Right forelimb (tissue), 1 donor: Measurements from ENCODE around the gene BNC2.
A peak's percentile ranks its signal among the peaks of the same experiment; 100 is the strongest.

ENCODE experiments used
- DNase-seq: peaks from one replicate; pipeline ENCODE4 v3.0.0-alpha.2; 2018

BNC2 gene

DNA sequence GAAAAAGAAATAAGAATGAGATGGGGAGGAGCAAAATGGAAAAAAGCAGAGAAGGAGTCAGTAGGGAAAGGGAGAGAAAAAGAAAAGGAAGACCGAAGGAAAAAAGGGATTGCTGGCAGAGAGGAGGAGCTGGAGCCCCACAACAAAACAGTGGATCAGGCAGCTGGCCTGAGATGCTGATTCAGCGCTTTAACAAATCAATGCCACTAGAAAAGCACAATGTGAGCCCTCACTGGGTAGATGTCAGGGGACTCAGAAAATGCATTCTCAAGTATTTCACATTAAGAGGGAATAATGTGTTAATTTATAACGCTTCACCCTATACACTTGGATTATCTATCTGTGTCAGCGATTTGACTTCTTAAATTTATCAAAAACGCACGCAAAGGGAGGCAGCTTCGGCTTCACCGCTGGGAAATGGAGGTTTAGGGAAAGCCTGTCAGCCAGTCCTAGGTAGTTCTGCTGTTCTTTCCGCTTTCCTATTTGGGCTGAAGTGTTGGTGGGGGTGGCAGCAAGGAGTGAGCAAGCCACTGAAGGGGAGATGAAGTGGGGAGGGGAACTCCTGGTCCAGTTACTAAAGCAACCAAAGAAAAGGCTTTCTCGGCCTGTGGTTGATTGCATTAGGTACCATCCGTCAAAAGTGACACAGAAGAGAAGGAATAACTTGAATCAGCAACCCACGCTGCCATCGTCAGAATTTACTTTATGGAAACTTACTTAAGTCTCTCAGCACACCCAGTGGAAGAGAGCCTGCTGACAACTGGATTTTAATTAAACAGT is 161.6 kb downstream of the BNC2 start:
- DNase-seq: no peak

DNA sequence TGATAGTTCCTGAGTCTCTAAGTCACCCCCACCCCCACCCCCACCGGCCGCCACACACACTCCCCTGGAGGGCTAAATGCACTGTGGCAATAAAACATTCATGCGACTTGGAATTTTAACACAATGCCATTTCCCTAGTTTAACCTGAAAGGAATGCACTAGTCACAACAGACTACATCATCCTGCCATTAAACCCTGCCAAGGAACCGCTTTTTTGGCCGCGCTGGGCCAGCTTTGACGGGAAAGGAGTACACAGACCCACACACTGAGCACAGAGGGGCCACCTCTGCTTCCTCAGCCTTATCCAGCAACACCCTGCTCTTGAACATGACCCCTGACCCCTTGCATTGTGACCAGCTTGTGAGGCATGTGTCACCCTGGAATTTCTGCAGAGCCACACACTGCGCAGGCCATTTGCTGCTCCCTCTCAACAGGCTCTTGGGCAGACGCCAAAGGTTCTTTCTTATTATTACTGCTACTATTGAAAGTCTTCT is 165.3 kb downstream of the BNC2 start:
- DNase-seq: peak; percentile 87

DNA sequence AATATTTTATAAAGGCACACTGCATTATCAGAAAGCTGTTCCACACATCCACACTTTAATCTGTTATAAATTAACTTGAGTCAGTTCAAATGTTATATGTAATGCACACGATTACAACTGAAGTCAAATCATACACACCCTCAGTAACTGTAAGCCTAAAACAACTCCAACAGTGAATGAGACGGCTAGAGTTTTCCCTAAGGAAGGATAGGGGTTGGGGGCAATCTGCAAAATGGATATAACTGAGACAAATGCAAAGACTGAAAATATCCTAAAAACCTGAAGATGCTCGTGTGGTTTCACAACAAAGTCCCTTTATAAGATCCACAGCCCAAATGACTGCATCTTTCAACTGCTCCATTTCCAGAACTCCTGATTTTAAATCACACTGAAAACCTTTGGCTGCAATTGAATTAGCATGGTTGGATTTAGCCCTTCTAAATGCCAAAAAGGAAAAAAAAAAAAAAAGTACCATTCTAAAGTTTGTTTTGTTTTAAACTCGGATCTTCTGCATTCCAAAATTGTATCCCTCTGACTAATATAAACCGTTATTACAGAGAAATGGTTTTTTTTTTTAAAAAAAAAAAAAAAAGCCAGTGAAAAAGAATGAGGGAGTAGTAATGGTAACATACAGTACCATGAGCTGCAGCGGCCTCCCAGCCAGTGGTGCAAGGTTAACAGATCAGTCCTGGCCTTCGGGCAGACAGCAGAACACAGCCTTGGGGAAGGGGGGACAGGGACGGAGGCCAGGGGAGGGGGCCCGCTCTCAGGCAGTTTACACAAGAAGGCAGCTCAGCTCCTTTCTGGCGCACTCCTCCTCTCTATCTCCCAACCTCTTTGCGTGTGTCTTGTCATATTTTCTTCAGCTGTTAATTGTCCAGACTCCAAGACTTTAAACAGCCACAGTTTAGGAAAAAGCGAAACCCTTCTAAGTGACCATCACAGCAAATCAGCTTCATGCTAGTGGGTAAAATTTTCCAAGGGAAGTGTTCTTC is 166.1 kb downstream of the BNC2 start:
- DNase-seq: peak; percentile 73

DNA sequence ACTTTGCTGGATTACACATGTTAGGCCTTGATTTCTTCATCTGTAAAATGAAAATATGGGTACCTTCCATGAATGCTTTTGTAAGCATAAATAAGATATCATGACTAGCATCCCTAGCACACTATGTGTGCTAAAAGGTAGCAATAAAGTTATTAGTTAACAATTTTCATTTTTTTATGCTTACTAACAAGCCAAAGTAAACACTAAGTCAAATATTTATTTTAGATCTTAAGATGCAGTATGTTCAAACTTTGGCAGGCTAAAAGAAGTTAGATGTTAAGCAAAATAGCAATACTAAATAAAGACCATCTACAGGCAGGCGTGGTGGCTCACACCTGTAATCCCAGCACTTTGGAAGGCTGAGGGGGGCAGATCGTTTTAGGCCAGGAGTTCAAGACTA is 169.1 kb downstream of the BNC2 start:
- no peak for DNase-seq

DNA sequence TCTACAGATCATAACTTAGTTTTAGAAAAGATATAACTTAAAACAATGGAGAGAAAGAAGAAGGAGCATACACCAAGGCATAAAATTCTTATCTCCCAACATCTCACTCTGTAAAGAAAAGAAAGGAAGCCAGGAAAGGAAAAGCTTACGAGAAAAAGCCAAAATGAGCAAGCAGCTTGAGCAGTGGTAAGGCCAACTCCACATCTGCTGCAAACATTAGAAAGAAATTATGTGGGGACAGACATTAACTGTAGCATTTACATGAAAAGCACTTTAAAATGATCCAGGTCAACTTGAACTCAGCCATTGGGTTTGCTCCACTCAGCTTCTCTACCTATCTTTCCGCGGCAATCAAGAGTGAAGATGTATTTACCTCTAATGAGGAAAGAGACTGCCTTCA is 176.9 kb downstream of the BNC2 start:
- DNase-seq: no peak

DNA sequence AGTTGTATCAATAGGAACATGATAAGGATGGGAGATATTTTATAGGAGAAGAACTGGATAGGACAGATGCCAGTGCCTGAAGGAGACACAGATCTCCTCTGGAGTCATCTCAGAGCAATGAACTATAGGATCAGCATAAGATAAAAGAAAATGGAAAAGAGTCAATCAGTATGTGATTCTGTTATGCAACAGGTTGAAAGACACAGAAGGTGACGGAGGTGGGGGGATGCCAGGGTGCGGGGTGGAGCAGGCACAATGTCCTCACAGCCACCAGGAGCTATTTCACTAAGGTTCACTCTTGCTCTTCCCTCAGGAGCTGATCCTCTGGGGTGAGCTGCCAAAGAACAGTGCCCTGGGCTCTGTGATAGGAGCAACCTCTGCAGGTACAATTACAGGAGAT is 179.8 kb downstream of the BNC2 start:
- no peak for DNase-seq

- no peak for DNase-seq
Measured at GRCh38 chr9:16690205-16690604, 180.3 kb downstream of the BNC2 start.

DNA sequence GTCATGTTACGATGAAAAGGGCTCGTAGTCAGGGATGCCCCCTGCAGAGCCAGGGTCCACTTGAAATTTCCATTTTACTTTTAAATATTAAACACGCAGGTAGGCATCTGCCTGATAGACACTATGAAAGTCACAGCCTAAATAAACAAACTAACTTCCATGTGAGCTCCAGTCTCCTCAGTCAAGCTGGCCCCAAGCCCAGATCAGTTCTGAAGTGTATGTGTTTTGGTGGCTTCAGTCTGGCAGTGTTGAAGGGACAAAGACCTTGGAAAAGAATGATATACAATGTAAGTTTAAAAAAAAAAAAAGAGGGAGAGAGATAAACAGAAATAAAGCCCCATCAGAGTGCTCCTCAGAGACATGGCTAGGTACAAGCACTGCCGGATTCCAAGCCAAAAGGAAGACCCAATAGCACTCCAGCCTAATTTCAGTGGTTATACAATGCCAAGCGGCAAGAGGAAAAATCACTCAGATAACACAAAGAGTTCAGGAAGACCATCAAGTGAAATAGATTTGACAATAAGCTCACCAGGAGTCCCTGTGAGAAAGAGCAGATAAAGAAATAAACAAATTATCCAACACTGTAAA is 181.0 kb downstream of the BNC2 start:
- no peak for DNase-seq

- DNase-seq: no peak
Measured at GRCh38 chr9:16688814-16689213, 181.7 kb downstream of the BNC2 start.

- DNase-seq: no peak
Measured at GRCh38 chr9:16687678-16688369, 182.6 kb downstream of the BNC2 start.

GRCh38 chr9:16683326-16683725 is 187.1 kb downstream of the BNC2 start:
- DNase-seq: no peak

DNA sequence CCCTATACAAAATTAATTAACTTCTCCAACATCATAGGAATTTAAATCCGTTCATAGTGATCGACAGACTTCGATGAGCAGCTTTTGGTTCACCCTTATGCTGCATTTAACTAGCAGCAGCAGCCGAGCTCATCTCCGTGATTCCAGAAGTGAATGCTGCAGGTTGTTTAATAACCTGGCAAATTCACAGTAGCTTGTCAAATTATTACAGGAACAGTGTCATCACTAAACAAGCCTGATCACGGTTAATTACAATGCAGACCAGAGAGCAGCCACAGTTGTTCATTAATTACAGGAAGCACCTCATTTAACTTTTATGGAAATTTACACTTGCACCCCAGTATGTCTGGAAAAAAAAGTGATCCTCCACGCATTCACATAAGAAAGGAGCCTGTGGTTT is 188.2 kb downstream of the BNC2 start:
- DNase-seq: no peak

DNA sequence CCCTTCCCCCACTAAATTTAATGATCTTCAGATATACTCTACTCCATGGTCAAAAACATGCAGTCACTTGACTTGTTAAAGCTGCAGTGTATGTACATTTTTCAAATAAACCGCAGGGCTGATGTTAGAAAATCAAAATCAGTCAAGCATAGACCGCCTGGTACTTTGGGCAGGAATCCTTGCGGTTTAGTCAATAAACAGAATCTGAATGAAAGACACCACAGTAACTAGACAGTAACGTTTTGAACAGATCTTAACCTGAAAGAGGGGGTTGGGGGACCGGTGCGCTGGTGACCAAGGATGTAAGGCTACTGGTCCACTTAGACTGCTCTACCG is 188.8 kb downstream of the BNC2 start:
- DNase-seq: no peak

GRCh38 chr9:16680975-16681651 is 189.4 kb downstream of the BNC2 start:
- peak; percentile 53 for DNase-seq

DNA sequence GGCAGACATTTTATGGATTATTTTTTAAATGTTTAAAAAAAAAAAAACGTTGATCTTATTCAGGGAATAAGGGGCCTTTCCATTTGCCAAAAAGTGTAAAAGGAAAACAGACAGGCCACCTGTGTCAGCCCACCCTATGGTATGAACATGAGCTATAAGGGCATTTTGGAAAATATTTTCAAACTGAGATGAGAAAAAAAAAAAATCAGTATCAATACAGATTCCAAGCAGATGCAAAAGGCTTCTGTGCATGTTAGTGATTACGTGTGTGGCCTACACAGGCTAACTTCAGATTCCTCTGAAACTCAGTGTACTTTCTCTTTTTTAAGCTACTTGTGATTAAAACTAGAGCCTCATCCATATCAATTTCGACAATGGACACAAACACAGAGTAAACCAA is 189.9 kb downstream of the BNC2 start:
- no peak for DNase-seq

GRCh38 chr9:16679327-16679821 is 191.1 kb downstream of the BNC2 start:
- DNase-seq: peak; percentile 51

DNA sequence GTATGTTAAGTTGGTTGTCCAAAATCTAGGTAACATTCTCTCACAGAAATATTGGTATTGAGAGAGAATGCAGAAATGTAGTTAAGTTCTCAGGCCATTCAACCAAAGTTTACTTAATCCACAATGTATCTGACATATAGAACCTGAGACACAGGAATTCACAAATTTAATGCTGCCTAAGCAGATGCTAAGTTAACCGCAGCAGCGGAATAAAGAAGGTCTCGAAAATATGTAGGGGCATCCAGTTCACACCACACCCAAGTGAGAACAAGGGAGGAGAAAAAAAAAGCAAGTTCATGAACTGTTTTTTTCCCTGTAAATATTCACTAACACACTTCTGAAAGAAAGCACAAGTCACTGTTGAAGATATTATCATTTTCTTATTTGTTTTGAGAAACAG is 194.0 kb downstream of the BNC2 start:
- DNase-seq: no peak

GRCh38 chr9:16675131-16675530 is 195.3 kb downstream of the BNC2 start:
- no peak for DNase-seq

DNA sequence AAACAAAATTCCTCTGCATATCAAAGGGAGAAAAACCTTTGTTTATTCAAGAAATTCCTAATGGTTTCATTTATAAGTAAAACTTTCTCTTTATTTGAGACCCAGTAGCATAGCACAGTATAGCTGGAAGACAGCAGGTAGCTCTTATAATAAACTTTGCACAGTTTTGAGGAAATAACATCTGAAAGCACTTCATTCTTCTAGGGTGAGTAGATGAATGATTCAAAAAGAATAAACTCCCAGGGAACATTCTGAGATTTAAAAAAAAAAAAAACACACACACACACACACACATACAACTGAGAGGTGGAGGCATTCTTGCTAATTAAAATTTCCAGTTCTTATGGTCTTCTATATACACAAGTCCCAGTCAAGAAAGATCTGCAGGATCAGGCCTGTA is 197.3 kb downstream of the BNC2 start:
- DNase-seq: no peak

DNA sequence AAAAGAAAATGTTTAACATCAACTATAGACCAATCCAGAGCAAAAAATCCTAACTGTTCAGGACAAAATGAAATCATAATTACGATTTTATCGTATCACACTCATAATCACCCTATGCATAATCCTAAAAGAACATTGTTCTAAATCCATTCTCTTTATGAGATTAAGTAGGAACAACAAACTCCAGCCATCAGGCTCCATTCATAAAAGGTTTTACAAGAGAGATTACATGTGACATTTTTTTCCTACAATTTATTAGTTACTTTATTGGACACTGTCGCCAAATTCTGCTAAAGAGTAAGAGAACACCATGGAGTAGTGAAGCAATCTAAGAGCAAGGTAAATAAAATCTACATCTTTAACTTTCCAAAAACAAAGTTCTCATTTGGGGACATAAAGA is 198.0 kb downstream of the BNC2 start:
- DNase-seq: no peak

GRCh38 chr9:16671591-16672137 is 198.8 kb downstream of the BNC2 start:
- no peak for DNase-seq

- no peak for DNase-seq
Measured at GRCh38 chr9:16670791-16671190, 199.7 kb downstream of the BNC2 start.
